K562 (cell line): ENCODE results near the gene USP35. TPM values are rescaled to one million over a fixed set of nuclear protein-coding genes. Genes with fewer than 3 reads are reported as not detected.

Experiments used
- ATAC-seq: fragments of 200-7000 bp; cut with Tn5 transposase; 3 replicates; pipeline ENCODE4 v1.9.1; 2020; ENCODE audit warnings: moderate library complexity
- BruUV-seq: library from RNA; stranded (reverse); fragments of 400-500 nt; replicated peaks from 2 replicates; lab custom pipeline; 2021; lab: Mats Ljungman, UMichigan
- CTCF ChIA-PET: fragments of 300-600 bp; formaldehyde crosslinking; extraction: SDS; loops from one replicate; lab custom pipeline; 2021; ENCODE audit warnings: low intra/inter-chr PET ratio; lab: Yijun Ruan, JAX
- POLR2A ChIA-PET: fragments of 300-600, 350-650 bp; sonication (Branson Sonifier 250); formaldehyde crosslinking; extraction: SDS; loops from one replicate; lab custom pipeline; 2021; ENCODE audit warnings: antibody characterized with exemption, inconsistent platforms; lab: Yijun Ruan, JAX
- DNase-seq, 4 experiments: peaks; one replicate each; pipeline versions ENCODE4 v3.0.0 to v3.0.0-alpha.2; 2011 to 2018; ENCODE audit warnings: low spot score in 3 of 4, mixed read lengths in 3 of 4; ENCODE audit errors: extremely low read depth in 1 of 4
- FAIRE-seq: peaks from 2 replicates; lab custom pipeline; 2011; peaks lifted over from hg19 to GRCh38; lab: Jason Lieb, UNC
- H2AFZ ChIP-seq: 2 replicates; pipeline ENCODE4 v1.6.0; 2011; ENCODE audit warnings: low read depth, low read length, control low read depth, inconsistent platforms
- H3K27ac ChIP-seq: fragments of 200-600 bp; 3 replicates; pipeline ENCODE4 v1.8.0; 2011; ENCODE audit warnings: low read depth, mild to moderate bottlenecking, control low read depth, inconsistent platforms, low read length, moderate library complexity, mixed read lengths; ENCODE audit errors: extremely low read depth
- H3K27me3 ChIP-seq, 2 experiments: fragments of 300-600 bp in 1 of 2; 2 replicates in 1 of 2; 3 replicates in 1 of 2; pipeline versions ENCODE4 v1.6.0 to v1.8.0; 2011; ENCODE audit warnings: inconsistent platforms in 2 of 2, low read length in 2 of 2, mild to moderate bottlenecking in 1 of 2, mixed read lengths in 1 of 2, moderate library complexity in 1 of 2; ENCODE audit not compliant: control insufficient read depth in 2 of 2, insufficient read depth in 2 of 2
- H3K36me3 ChIP-seq: fragments of 300-600 bp; 3 replicates; pipeline ENCODE4 v1.8.0; 2011; ENCODE audit warnings: mild to moderate bottlenecking, low read length, inconsistent platforms; ENCODE audit not compliant: control insufficient read depth, insufficient read depth
- H3K4me1 ChIP-seq, 2 experiments: fragments of 200-600 bp in 1 of 2; replicated peaks in 1 of 2; 2 replicates in 1 of 2; 3 replicates in 1 of 2; pipeline versions ENCODE4 v1.5.1 to v1.8.0; 2011; ENCODE audit warnings: inconsistent platforms in 2 of 2, low read length in 2 of 2, mild to moderate bottlenecking in 1 of 2, mixed read lengths in 1 of 2, moderate library complexity in 1 of 2; ENCODE audit not compliant: control insufficient read depth in 2 of 2, insufficient read depth in 2 of 2
- H3K4me2 ChIP-seq: 2 replicates; pipeline ENCODE4 v1.6.1; 2011; ENCODE audit warnings: low read length, control low read depth, inconsistent platforms, mixed read lengths; ENCODE audit not compliant: insufficient read depth
- H3K4me3 ChIP-seq: fragments of 200-600 bp; sonication (generic), shearing (Covaris generic); 2 replicates; pipeline ENCODE4 v1.5.1; 2016; ENCODE audit warnings: control low read depth, inconsistent platforms
- H3K79me2 ChIP-seq: fragments of 200-600 bp; 3 replicates; pipeline ENCODE4 v1.8.0; 2011; ENCODE audit warnings: low read length, inconsistent platforms; ENCODE audit not compliant: control insufficient read depth, insufficient read depth
- H3K9ac ChIP-seq, 2 experiments: 2 replicates each; pipeline versions ENCODE4 v1.6.0 to v1.6.1; 2011; ENCODE audit warnings: low read depth in 2 of 2, low read length in 2 of 2, control low read depth in 1 of 2, inconsistent platforms in 1 of 2, mild to moderate bottlenecking in 1 of 2, mixed read lengths in 1 of 2; ENCODE audit not compliant: insufficient read depth in 1 of 2
- H3K9me1 ChIP-seq: one replicate; pipeline ENCODE4 v1.6.0; 2011; ENCODE audit warnings: inconsistent platforms, mild to moderate bottlenecking, low read length, moderate library complexity; ENCODE audit not compliant: control insufficient read depth, insufficient read depth
- H3K9me3 ChIP-seq: replicated peaks from 2 replicates; pipeline ENCODE4 v1.5.1; 2011; ENCODE audit warnings: low read depth, low read length, inconsistent platforms; ENCODE audit not compliant: control insufficient read depth, insufficient read depth
- H4K20me1 ChIP-seq: replicated peaks from 2 replicates; pipeline ENCODE4 v1.6.1; 2011; ENCODE audit warnings: low read length, inconsistent platforms, mixed read lengths; ENCODE audit not compliant: control insufficient read depth, insufficient read depth
- C11orf30 ChIP-seq: fragments of 450-650 bp; IDR thresholded peaks from 2 replicates; pipeline ENCODE4 v1.6.1; 2016; ENCODE audit warnings: low read depth, mild to moderate bottlenecking
- ESRRA ChIP-seq: fragments of 450-650 bp; IDR thresholded peaks from 2 replicates; pipeline ENCODE4 v1.6.1; 2014; ENCODE audit warnings: low read depth, mild to moderate bottlenecking, moderate library complexity, borderline replicate concordance
- FOXK2 ChIP-seq, 2 experiments: fragments of 450-650 bp; IDR thresholded peaks in 1 of 2; conservative IDR thresholded peaks in 1 of 2; 2 replicates each; pipeline ENCODE4 v1.6.1; 2016; ENCODE audit warnings: low read depth in 2 of 2, mild to moderate bottlenecking in 1 of 2
- GATAD2B ChIP-seq: fragments of 450-650 bp; IDR thresholded peaks from 2 replicates; pipeline ENCODE4 v1.6.1; 2017; ENCODE audit warnings: mild to moderate bottlenecking, borderline replicate concordance
- NCOA4 ChIP-seq: fragments of 450-650 bp; IDR thresholded peaks from 2 replicates; pipeline ENCODE4 v1.6.1; 2018; ENCODE audit warnings: mild to moderate bottlenecking; ENCODE audit not compliant: partially characterized antibody
- SOX6 ChIP-seq: fragments of 450-650 bp; IDR thresholded peaks from 2 replicates; pipeline ENCODE4 v1.6.1; 2014; ENCODE audit warnings: mild to moderate bottlenecking
- SRSF9 ChIP-seq: fragments of 200-400 bp; formaldehyde crosslinking; IDR thresholded peaks from 2 replicates; pipeline ENCODE4 v1.6.1; 2017; ENCODE audit warnings: low read depth, low read length, borderline replicate concordance
- ZBTB17 ChIP-seq: fragments of 450-650 bp; formaldehyde crosslinking; IDR thresholded peaks from 2 replicates; pipeline ENCODE4 v1.4.0; 2020; ENCODE audit warnings: mild to moderate bottlenecking
- ZFP1 ChIP-seq: fragments of 450-650 bp; formaldehyde crosslinking; IDR thresholded peaks from 2 replicates; pipeline ENCODE4 v1.4.0; 2020; ENCODE audit warnings: mild to moderate bottlenecking, mixed read lengths
- ZNF197 ChIP-seq: fragments of 200-800 bp; sonication (Bioruptor generic); IDR thresholded peaks from 2 replicates; pipeline ENCODE4 v1.6.1; 2016; ENCODE audit warnings: low read depth, missing genetic modification characterization, missing compliant biosample characterization
- ZNF316 ChIP-seq: fragments of 450-650 bp; IDR thresholded peaks from 2 replicates; pipeline ENCODE4 v1.6.1; 2016
- WGBS: fragments of 100-300 bp; shearing (Covaris generic); methylation state at CpG from one replicate; pipeline ENCODE4 v1.1.6; 2016; ENCODE audit warnings: low coverage, mixed read lengths; ENCODE audit not compliant: insufficient coverage; ENCODE audit errors: missing lambda C conversion rate; 5-methylcytosine and 5-hydroxymethylcytosine counted together
- in situ Hi-C: fragments of 300-500 bp; cut with MboI; formaldehyde crosslinking; loops from 4 replicates; pipeline ENCODE4 v1.15.0; 2018; ENCODE audit warnings: inconsistent platforms, mixed read lengths
- intact Hi-C: fragments of 100-400 bp; cut with micrococcal nuclease; formaldehyde crosslinking; loops from 2 replicates; pipeline ENCODE4 v1.14.2; 2022
- polyA plus RNA-seq, 8 experiments: library from polyadenylated mRNA; depleted of rRNA in 4 of 8; stranded (reverse) in 5 of 8; unstranded in 3 of 8; fragments of >200 nt; fragmentation: Nextera tagmentation in 2 of 8; fragmentation: Illumina TruSeq in 1 of 8; extraction: Ambion mirVana in 2 of 8; extraction: Trizol in 1 of 8; gene quantifications; 2 replicates each; pipeline versions ENCODE4 v1.2.1 to v1.2.3, GENCODE V29; 2011 to 2014; ENCODE audit warnings: inconsistent platforms in 1 of 8, missing spikeins in 1 of 8
- total RNA-seq, 7 experiments: library from RNA; depleted of rRNA in 6 of 7; stranded (reverse); fragments of >200 nt in 6 of 7; fragmentation: Illumina TruSeq in 2 of 7; extraction: Trizol in 2 of 7; gene quantifications; 2 replicates each; pipeline versions ENCODE4 v1.2.1 to v1.2.3, GENCODE V29; 2011 to 2021; ENCODE audit warnings: low replicate concordance in 1 of 7
- TF ChIP-seq, protein P1 (sequence below): fragments of 450-650 bp; formaldehyde crosslinking; IDR thresholded peaks from 2 replicates; pipeline ENCODE4 v1.4.0; 2022; ENCODE audit warnings: mild to moderate bottlenecking, moderate library complexity

USP35 gene
- total and polyA plus RNA-seq, 9 of the 15 experiments (the other 6 are each of a cell fraction or from before 2014, with no cell fraction given): 0.01 to 4.8 (median 3.6) TPM

DNA sequence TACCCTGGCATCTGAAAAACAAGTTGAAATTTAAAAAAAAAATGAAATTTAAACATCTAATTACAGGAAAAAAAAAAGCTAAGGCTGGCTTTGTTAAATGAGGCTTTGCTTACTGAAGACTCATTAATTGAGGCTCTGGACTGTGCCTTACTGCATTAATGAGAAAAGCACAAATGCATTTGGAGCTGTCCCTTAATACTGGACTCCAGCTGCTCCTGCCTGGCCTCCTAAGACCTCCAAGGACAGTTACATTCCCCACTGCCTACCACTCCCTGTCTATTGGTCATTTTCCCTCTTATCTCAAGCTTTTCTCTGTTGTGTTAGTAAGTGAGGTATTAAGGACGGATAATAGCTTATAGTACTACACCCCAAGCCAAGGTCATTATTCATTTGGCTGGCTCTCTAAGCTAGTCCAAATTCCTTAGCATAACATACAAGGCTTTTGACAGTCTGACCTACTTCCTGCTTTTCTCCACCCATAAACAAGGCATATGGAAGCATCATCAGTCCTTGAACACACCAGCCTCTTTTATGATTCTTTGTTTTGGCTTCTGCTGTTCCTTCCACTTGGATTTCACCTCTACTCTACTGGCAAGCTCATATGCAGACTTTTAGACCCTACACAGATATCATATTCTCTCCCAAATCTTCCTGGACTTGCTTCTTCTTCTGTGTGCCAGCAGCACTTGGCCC, 62.5 kb downstream of the USP35 start (continued):
- no peak for TF ChIP-seq ZBTB17 (CRISPR knock-in tag)
- TF ChIP-seq ZFP1 (CRISPR knock-in tag): no peak
- no peak for TF ChIP-seq SRSF9
- TF ChIP-seq FOXK2 (conservative IDR thresholded peaks at IDR 0.05 in 1 of 2, IDR thresholded peaks at IDR 0.05 in 1 of 2; ENCODE audit: low read depth in 2 of 2): no peak
- TF ChIP-seq ZNF197 (CRISPR knock-in tag): no peak
- no peak for TF ChIP-seq GATAD2B
- TF ChIP-seq ESRRA: no peak

- intact Hi-C loops: no loop called here
- H3K9ac ChIP-seq: no peak overlapping the region
Measured at GRCh38 chr11:78253797-78254196, 65.1 kb downstream of the USP35 start.

More at GRCh38 chr11:78253797-78254196, 65.1 kb downstream of the USP35 start:
- no peak for FAIRE-seq
- POLR2A ChIA-PET: interaction anchor here (4.0 kb wide), 1 partner anchor 8 kb away, joined by 26 read pairs; no protein-coding TSS in a partner anchor
- Histone ChIP-seq H3K4me3 (no peak overlapping the region), H3K36me3 (peaks cover 18% of the 10 kb centered on the region; the same call in 2 of the 3 replicates), H3K4me2 (no peak overlapping the region), H3K27me3 (no peaks in the 10 kb centered on the region), H3K4me1 (peaks cover 9 to 26% of the 10 kb centered on the region in 2 experiments), H2AFZ (no peak overlapping the region), H3K79me2 (peaks cover 17% of the 10 kb centered on the region; the same call in 2 of the 3 replicates), H4K20me1 (no peaks in the 10 kb centered on the region), H3K27ac (no peak overlapping the region), H3K9me1 (no peaks in the 10 kb centered on the region), H3K9me3 (no peaks in the 10 kb centered on the region)
- ATAC-seq: no peak
- no peak for DNase-seq
- no TSS peak for BruUV-seq
- peak; percentile 55 for TF ChIP-seq ZNF316
- TF ChIP-seq C11orf30: peak; percentile 39; the same call in 1 of the 2 replicates
- TF ChIP-seq SOX6: no peak
- TF ChIP-seq NCOA4: no peak
- TF ChIP-seq, protein P1, sequence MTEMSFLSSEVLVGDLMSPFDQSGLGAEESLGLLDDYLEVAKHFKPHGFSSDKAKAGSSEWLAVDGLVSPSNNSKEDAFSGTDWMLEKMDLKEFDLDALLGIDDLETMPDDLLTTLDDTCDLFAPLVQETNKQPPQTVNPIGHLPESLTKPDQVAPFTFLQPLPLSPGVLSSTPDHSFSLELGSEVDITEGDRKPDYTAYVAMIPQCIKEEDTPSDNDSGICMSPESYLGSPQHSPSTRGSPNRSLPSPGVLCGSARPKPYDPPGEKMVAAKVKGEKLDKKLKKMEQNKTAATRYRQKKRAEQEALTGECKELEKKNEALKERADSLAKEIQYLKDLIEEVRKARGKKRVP (CRISPR knock-in tag): no peak
- 93% methylated on average over 4 of the region's 4 CpGs for WGBS
- CTCF ChIA-PET: no interaction called here
- in situ Hi-C loops: no loop called here
